GM18861 (cell line): Measurements from ENCODE around the gene C2CD4B.

Experiments used
- ATAC-seq: cut with Tn5 transposase; IDR thresholded peaks from one replicate; pipeline ENCODE4 v1.9.1; 2021; ENCODE audit not compliant: unreplicated experiment

The C2CD4B gene

GRCh38 chr15:62120776-62121175 lies 44.3 kb downstream of the C2CD4B start:
- no peak for ATAC-seq

- no peak for ATAC-seq
Observed at GRCh38 chr15:62119874-62120273, 45.2 kb downstream of the C2CD4B start.

GRCh38 chr15:62119227-62119864 lies 45.7 kb downstream of the C2CD4B start:
- ATAC-seq = no peak

GRCh38 chr15:62118520-62119226 lies 46.4 kb downstream of the C2CD4B start:
- ATAC-seq = no peak

- ATAC-seq = no peak
Observed at GRCh38 chr15:62115847-62116246, 49.2 kb downstream of the C2CD4B start.
